ENCODE results near the gene ORM1. TPM values are rescaled to one million over a fixed set of nuclear protein-coding genes. Genes with fewer than 3 reads are reported as not detected.

ORM1 gene
- total RNA-seq, 1 donor from 2014 or later = not detected

DNA sequence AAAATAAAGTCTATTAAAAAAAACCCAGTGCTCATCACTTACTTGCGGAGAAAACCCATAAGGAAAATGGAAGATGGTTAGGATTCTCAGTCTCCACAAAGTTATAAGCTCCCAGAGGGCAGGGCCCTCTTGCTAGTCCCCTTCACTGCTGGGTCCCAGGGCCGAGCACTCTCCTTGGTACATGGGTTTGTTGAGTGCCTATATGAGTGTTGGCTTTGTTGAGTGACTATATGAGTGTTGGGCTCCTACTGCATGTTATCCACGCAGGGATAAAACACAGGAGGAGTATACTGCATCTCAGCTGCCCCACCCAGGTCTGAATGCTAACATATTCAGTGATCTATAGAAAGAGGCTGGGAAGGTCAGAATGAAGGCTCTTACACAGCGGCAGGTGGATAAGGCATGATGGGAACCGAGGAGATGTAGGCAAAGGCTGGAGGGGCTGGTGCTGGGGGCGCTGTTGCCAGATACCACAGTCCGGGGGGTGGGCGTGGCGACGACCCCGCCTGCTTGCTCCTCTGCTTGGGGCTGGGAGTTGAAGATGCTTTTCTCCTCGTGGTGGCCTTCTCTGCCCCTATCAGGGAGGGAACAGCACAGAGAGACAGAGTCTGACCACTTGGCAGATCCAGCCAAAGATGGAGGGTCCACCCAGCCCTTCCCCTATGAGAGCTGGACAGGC lies 18.4 kb downstream of the ORM1 start:
- no peak for DNase-seq (ENCODE audit: low read depth)

- DNase-seq (ENCODE audit: low read depth) = no peak
Observed at GRCh38 chr9:114341991-114342390, 19.1 kb downstream of the ORM1 start.

- DNase-seq (ENCODE audit: low read depth) = no peak
Observed at GRCh38 chr9:114342755-114343440, 20.0 kb downstream of the ORM1 start.

DNA sequence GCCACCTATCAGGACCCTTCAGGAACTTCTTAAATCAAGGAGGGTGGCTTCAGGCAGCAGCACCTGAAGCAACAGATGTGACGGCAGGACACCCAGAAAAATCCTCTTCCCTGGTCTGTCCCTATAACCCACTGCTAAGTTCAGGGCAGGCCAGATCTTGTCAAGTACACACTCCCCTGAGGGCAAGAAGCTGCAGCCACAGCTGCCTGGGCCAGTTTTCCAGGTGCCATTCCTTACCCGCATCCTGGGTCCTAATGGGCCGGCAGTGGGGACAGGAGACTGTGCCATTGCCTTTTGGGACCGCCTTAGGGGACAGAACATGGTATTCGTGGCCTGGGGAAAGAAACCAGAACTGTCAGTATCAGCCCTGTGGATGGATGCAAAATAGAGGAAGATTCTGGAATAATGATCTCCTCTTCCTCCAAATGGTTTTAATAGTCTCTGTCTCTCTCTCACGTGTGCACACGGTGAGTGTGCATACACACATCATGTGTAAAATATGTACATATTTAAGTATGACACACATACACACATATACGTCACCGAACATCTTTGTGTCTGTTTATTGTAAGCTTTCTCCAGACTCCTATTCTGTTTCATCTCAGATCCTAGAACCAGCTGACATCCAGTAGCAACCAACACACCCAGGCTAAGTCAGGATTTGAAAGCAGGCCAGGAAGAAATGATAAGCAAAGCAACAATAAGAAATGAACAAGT lies 20.7 kb downstream of the ORM1 start:
- DNase-seq (ENCODE audit: low read depth) = no peak

GRCh38 chr9:114344188-114344566 lies 21.3 kb downstream of the ORM1 start:
- DNase-seq (ENCODE audit: low read depth) = no peak

DNA sequence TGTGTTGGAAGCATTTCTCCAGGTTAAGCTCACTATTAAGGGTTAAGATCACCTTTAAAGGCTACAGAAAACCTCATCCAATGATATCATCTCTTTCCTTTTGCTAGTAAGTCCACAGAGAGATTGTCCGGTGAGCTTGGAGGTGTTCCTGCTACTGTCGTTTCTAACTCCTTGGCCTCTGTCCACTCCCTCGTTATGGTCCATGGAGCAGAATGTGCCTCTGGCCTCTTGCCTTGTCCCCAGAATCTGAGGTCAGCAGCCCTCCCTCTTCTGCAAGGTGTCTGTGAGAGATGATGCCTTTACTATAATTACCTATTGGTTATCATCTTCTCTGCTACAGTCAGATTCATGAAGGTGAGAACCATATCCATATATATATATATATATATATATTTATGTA lies 21.8 kb downstream of the ORM1 start:
- no peak for DNase-seq (ENCODE audit: low read depth)

- DNase-seq (ENCODE audit: low read depth) = no peak
Observed at GRCh38 chr9:114345493-114346065, 22.7 kb downstream of the ORM1 start.

- no peak for DNase-seq (ENCODE audit: low read depth)
Observed at GRCh38 chr9:114346146-114346545, 23.2 kb downstream of the ORM1 start.

GRCh38 chr9:114347675-114348074 lies 24.8 kb downstream of the ORM1 start:
- DNase-seq (ENCODE audit: low read depth) = no peak

DNA sequence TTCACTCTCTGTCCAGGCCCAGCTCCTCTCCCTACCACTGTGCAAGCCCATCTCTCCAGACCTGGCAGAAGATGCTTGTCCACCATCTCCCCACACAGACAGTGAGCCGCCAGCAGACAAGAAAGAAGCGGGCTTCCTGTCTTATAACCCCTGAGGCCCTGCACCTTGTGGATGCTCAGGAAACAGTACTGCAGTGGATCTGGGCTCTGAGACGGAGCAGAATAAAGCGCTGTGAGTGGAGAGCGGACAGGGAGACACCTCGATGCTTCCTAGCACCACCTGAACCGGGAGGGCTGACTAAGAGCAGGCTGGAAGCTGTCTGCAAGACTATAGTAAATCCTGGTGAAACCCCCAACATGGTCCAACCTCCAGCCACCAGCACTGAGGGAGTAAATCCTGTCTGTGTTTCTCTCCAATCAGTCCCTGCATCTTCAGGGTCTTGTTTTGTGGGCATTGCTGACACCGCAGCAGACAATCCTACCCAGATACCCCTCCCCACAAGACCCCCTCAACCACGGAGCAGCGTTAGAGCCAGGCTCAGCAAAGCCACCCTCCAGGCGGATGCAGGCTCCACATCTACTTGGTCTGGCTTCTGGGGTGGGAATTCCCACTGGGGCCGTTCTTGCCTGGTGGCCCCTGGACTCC lies 25.5 kb downstream of the ORM1 start:
- no peak for DNase-seq (ENCODE audit: low read depth)

GRCh38 chr9:114348906-114349482 lies 26.1 kb downstream of the ORM1 start:
- peak; percentile 96 for DNase-seq (ENCODE audit: low read depth)

DNA sequence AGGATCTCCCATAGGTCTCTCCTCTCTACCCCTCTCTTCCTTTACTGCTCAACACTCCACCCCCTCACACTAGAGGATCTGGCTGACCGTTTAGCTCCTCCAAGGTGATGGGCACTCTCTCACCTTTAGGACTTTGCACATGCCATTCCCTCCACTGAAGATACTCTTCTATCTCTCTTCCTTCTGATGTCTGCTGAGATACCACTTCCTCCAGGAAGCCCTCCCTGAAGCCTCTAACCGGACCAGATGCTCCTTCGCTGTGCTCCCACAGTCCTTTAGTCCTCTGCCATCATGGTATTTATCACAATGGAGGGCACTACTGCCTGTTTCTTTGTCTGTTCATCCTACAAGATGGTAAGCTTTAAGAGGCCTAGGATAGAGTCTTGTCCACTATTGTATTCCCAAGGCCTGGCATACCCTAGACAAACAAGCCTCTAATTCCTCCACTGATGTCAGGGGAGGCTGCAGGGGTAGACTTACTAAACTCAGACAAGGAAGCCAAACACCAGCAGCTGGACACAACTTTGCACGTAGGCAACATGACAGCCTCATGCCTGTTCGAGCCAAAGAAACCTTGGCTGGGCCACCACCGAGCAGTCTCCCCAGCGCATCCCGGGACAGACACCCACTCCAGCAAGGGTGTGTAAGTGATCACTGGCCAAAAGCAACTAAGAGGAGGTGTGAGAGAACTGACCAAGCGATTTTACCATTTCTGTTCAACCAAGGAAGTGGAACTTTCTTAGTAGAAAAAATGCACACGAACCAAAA lies 27.0 kb downstream of the ORM1 start:
- no peak for DNase-seq (ENCODE audit: low read depth)

- DNase-seq (ENCODE audit: low read depth) = no peak
Observed at GRCh38 chr9:114350636-114351401, 27.9 kb downstream of the ORM1 start.

GRCh38 chr9:114351932-114352331 lies 29.0 kb downstream of the ORM1 start:
- no peak for DNase-seq (ENCODE audit: low read depth)

DNA sequence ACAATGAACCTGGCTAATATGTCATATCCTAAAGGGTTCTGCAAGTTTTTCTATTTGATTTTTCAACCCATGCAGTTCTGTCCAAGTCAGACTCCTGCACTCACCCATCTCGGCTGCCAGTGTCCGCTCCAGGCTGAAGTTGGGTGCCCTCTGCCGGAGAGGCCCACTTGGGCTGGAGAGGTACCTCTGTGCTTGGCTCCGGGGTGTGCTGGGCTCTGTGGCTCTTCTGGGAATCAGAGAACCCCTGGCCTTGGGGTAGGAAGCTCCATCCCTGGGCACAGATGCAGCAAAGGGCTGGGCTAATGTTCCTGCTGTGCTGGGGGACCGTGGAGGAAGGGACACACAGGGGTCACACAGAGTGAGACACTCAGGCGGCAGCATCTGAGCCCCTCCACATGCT lies 32.9 kb downstream of the ORM1 start:
- DNase-seq (ENCODE audit: low read depth) = no peak

- DNase-seq (ENCODE audit: low read depth) = no peak
Observed at GRCh38 chr9:114356792-114357191, 33.9 kb downstream of the ORM1 start.

- DNase-seq (ENCODE audit: low read depth) = no peak
Observed at GRCh38 chr9:114357360-114357759, 34.5 kb downstream of the ORM1 start.

- DNase-seq (ENCODE audit: low read depth) = no peak
Observed at GRCh38 chr9:114357911-114358328, 35.0 kb downstream of the ORM1 start.

DNA sequence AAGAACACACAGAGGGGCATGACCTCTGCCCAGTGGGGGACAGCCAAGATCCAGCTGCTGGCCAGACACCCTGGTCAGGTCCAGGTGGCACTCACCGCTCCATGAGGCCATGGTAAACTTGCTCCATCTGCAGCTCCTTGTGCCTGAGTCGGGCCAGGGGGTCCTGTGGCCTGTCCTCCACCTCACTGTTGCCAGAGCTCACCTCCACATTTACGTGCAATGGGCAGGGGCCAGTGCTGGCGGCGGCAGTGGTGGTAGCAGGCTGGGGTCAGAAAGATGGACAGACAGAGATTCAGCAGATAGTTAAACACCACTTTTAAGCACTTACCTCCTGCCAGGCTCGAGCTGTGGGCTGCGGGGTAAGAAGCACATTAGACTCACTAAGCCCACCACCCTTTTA lies 36.9 kb downstream of the ORM1 start:
- DNase-seq (ENCODE audit: low read depth) = no peak

- DNase-seq (ENCODE audit: low read depth) = no peak
Observed at GRCh38 chr9:114361542-114361941, 38.6 kb downstream of the ORM1 start.
